NCI-H1105 (cell line): ENCODE results near the gene ANKS1B.
"Not testable (repeated sequence)": the region's sequence is repeated elsewhere in the genome, so short reads cannot be mapped to it uniquely, and the experiment has no call there.

Experiments
- DNase-seq: peaks from one replicate; lab custom pipeline; 2025; lab: John Stamatoyannopoulos, UW

ANKS1B gene

GRCh38 chr12:99759444-99759843, 225.3 kb downstream of the ANKS1B start:
- DNase-seq, result no peak

- no peak for DNase-seq
These were observed 225.7 kb downstream of the ANKS1B start for GRCh38 chr12:99758997-99759396.

GRCh38 chr12:99752740-99753139, 232.0 kb downstream of the ANKS1B start:
- DNase-seq, result no peak

GRCh38 chr12:99746538-99746937, 238.2 kb downstream of the ANKS1B start:
- no peak for DNase-seq

- no peak for DNase-seq
These were observed 238.8 kb downstream of the ANKS1B start for GRCh38 chr12:99745895-99746294.

GRCh38 chr12:99745121-99745520, 239.6 kb downstream of the ANKS1B start:
- no peak for DNase-seq

GRCh38 chr12:99736760-99737269, 247.9 kb downstream of the ANKS1B start:
- no peak for DNase-seq

GRCh38 chr12:99732131-99732530, 252.6 kb downstream of the ANKS1B start:
- DNase-seq, result no peak

- no peak for DNase-seq
These were observed 261.8 kb downstream of the ANKS1B start for GRCh38 chr12:99722690-99723486.

GRCh38 chr12:99721715-99722275, 262.9 kb downstream of the ANKS1B start:
- no peak for DNase-seq

GRCh38 chr12:99720083-99720465, 264.7 kb downstream of the ANKS1B start:
- DNase-seq, result not testable (repeated sequence)

GRCh38 chr12:99719411-99720082, 265.2 kb downstream of the ANKS1B start:
- DNase-seq, result not testable (repeated sequence)

GRCh38 chr12:99715841-99716510, 268.8 kb downstream of the ANKS1B start:
- not testable (repeated sequence) for DNase-seq

- DNase-seq, result not testable (repeated sequence)
These were observed 269.8 kb downstream of the ANKS1B start for GRCh38 chr12:99714921-99715320.

GRCh38 chr12:99713946-99714520, 270.7 kb downstream of the ANKS1B start:
- no peak for DNase-seq

- DNase-seq, result no peak
These were observed 272.5 kb downstream of the ANKS1B start for GRCh38 chr12:99712281-99712680.

- DNase-seq, result no peak
These were observed 273.5 kb downstream of the ANKS1B start for GRCh38 chr12:99711246-99711645.

- no peak for DNase-seq
These were observed 275.1 kb downstream of the ANKS1B start for GRCh38 chr12:99709619-99710018.

GRCh38 chr12:99709116-99709515, 275.6 kb downstream of the ANKS1B start:
- no peak for DNase-seq

- DNase-seq, result no peak
These were observed 276.9 kb downstream of the ANKS1B start for GRCh38 chr12:99707883-99708282.

- DNase-seq, result no peak
These were observed 277.8 kb downstream of the ANKS1B start for GRCh38 chr12:99706736-99707473.
